ENCODE results near the gene LEPROT. TPM values are rescaled to one million over a fixed set of nuclear protein-coding genes. Genes with fewer than 3 reads are reported as not detected.

Gene LEPROT
- total and polyA plus RNA-seq, 2 of the 8 experiments (the other 6 are each of a cell fraction or from before 2014, with no cell fraction given), result 25.7 to 27.2 TPM

DNA sequence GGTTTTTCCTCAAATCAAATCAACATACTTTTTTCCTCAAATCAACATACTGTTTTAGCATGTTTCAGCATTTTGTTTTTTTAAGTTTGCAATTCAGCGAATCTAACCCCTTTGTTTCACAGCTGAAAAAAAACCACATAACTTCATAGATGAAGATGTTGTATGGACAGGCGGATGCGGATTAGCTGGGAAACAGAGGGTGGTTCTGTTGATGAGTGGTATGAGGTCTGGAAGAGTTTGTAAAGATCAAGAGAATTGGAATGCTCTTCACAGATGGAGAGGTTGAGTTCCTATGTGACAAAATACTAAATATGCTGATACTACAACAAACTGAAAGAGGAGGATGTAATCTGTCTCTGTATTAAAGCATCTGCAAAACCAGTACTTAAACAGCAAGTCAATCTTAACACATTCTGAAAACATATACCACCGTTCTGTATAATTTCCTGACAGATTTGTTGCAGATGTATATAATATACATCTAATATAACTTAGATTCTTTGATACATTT lies 10.6 kb upstream of the LEPROT start (continued):
- no peak for TF ChIP-seq PHF8 (conservative IDR thresholded peaks at IDR 0.05; ENCODE audit: low read depth, low read length)
- no peak for TF ChIP-seq EGR1 (IDR thresholded peaks at IDR 0.05; ENCODE audit: borderline replicate concordance, low read depth, low read length)
- no peak for TF ChIP-seq EP300 (IDR thresholded peaks at IDR 0.05; ENCODE audit: borderline replicate concordance in 1 of 2, low read depth in 2 of 2, low read length in 2 of 2)
- TF ChIP-seq GTF2F1 (IDR thresholded peaks at IDR 0.05; ENCODE audit: borderline replicate concordance, low read depth, low read length), result no peak
- no peak for TF ChIP-seq HDAC2 (IDR thresholded peaks at IDR 0.05; ENCODE audit: borderline replicate concordance in 1 of 2, low read depth in 2 of 2, low read length in 2 of 2)
- TF ChIP-seq RBBP5 (IDR thresholded peaks at IDR 0.05; ENCODE audit: borderline replicate concordance, low read depth, low read length), result no peak
- no peak for TF ChIP-seq KDM1A (IDR thresholded peaks at IDR 0.05; ENCODE audit: borderline replicate concordance, low read length)
- no peak for TF ChIP-seq POLR2A (IDR thresholded peaks at IDR 0.05; ENCODE audit: control extremely low read depth in 1 of 2, low read depth in 2 of 2, low read length in 2 of 2)
- TF ChIP-seq BCL11A (IDR thresholded peaks at IDR 0.05; ENCODE audit: low read depth in 2 of 2, low read length in 2 of 2), result no peak
- no peak for TF ChIP-seq RNF2 (IDR thresholded peaks at IDR 0.05; ENCODE audit: borderline replicate concordance, low read depth, low read length, missing control alignments, poor library complexity, severe bottlenecking)

Measured in H1 (cell line).